Smooth muscle cell (in vitro differentiated cells): Measurements from ENCODE around the gene PXT1. TPM values are rescaled to one million over a fixed set of nuclear protein-coding genes. Genes with fewer than 3 reads are reported as not detected.

Experiments
- DNase-seq: peaks from one replicate; lab custom pipeline; 2025; ENCODE audit not compliant: unreplicated experiment; lab: John Stamatoyannopoulos, UW
- H2AFZ ChIP-seq: fragments of 200-600 bp; sonication (generic); 2 replicates; pipeline ENCODE4 v1.6.0; 2016; ENCODE audit warnings: antibody characterized with exemption, low read depth, mild to moderate bottlenecking
- H3F3A ChIP-seq: fragments of 200-600 bp; sonication (generic); 2 replicates; pipeline ENCODE4 v1.6.0; 2017; ENCODE audit warnings: antibody characterized with exemption, low read depth
- H3K27ac ChIP-seq: fragments of 200-600 bp; sonication (generic); 2 replicates; pipeline ENCODE4 v1.5.1; 2016; ENCODE audit warnings: low read depth, mild to moderate bottlenecking
- H3K27me3 ChIP-seq: fragments of 200-600 bp; sonication (generic); 2 replicates; pipeline ENCODE4 v1.6.1; 2016; ENCODE audit warnings: low read depth, mild to moderate bottlenecking
- H3K36me3 ChIP-seq: fragments of 200-600 bp; sonication (generic); 2 replicates; pipeline ENCODE4 v1.5.1; 2016; ENCODE audit warnings: low read depth
- H3K4me1 ChIP-seq: fragments of 200-600 bp; sonication (generic); 2 replicates; pipeline ENCODE4 v1.5.1; 2016; ENCODE audit warnings: low read depth
- H3K4me2 ChIP-seq: fragments of 200-600 bp; sonication (generic); 2 replicates; pipeline ENCODE4 v1.6.0; 2016; ENCODE audit warnings: mild to moderate bottlenecking
- H3K4me3 ChIP-seq: fragments of 200-600 bp; sonication (generic); 2 replicates; pipeline ENCODE4 v1.5.1; 2016; ENCODE audit warnings: mild to moderate bottlenecking
- H3K79me2 ChIP-seq: fragments of 200-600 bp; sonication (generic); 2 replicates; pipeline ENCODE4 v1.6.0; 2016; ENCODE audit warnings: low read depth, mild to moderate bottlenecking
- H3K9ac ChIP-seq: fragments of 200-600 bp; sonication (generic); 2 replicates; pipeline ENCODE4 v1.6.0; 2016; ENCODE audit warnings: low read depth
- H3K9me3 ChIP-seq: fragments of 200-600 bp; sonication (generic); replicated peaks from 2 replicates; pipeline ENCODE4 v1.5.1; 2016; ENCODE audit warnings: low read depth
- H4K20me1 ChIP-seq: fragments of 200-600 bp; sonication (generic); 2 replicates; pipeline ENCODE4 v1.6.0; 2016; ENCODE audit warnings: low read depth
- WGBS: methylation state at CpG from one replicate; pipeline ENCODE4 v1.1.7; 2016; ENCODE audit warnings: low lambda C conversion rate; 5-methylcytosine and 5-hydroxymethylcytosine counted together
- polyA plus RNA-seq: library from polyadenylated mRNA; unstranded; fragments of >200 nt; fragmentation: Nextera tagmentation; extraction: Ambion mirVana; gene quantifications from 2 replicates; pipeline ENCODE4 v1.2.1, GENCODE V29; 2016
- small RNA-seq: library from RNA; depleted of rRNA; stranded (forward); fragments of <200 nt; gene quantifications from one replicate; pipeline ENCODE3, GENCODE V24; 2014
- total RNA-seq: library from RNA; depleted of rRNA; stranded (reverse); fragments of >200 nt; gene quantifications from 2 replicates; pipeline ENCODE4 v1.2.3, GENCODE V29; 2014
- TF ChIP-seq, protein P1 (sequence below): fragments of 200-600 bp; sonication (generic); IDR thresholded peaks from 2 replicates; pipeline ENCODE4 v1.5.1; 2017; ENCODE audit warnings: borderline replicate concordance, mild to moderate bottlenecking, antibody characterized with exemption; ENCODE audit not compliant: insufficient read depth, poor library complexity, severe bottlenecking

The PXT1 gene
- total and polyA plus RNA-seq, 2 experiments from 2014 or later: not detected

DNA sequence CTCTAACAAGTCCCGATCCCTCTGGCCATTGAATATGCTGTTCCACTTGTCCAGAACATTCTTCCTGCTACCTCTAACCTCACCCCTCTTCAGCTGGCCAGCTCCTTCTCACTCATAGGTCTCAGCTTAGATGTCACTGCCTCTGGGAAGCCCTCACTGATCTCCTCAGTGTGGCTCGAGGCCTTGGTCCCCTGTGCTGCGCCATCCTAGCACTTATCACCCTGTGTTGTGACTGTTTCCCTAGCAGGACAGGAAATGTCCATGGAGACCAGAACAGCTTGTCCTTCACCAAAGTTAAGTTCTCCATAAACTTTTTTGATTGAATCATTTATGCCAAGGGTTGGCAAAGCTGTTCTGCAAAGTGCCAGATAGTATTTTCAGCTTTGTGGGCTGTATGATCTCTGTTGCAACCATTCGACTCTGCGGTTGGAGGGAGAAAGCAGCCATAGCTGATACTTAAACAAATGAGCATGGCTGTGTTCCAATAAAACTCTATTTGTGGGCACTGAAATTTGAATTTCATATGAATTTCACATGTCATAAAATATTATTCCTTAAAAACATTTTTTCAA lies 99.5 kb downstream of the PXT1 start:
- Histone ChIP-seq H3F3A (peaks cover 12% of the 10 kb centered on the region), H4K20me1 (no peaks in the 10 kb centered on the region), H3K36me3 (no peaks in the 10 kb centered on the region), H2AFZ (no peak overlapping the region), H3K27me3 (no peaks in the 10 kb centered on the region), H3K27ac (no peak overlapping the region), H3K4me2 (no peak overlapping the region), H3K9me3 (no peaks in the 10 kb centered on the region), H3K9ac (no peak overlapping the region), H3K79me2 (no peaks in the 10 kb centered on the region), H3K4me3 (no peak overlapping the region), H3K4me1 (peaks cover 5% of the 10 kb centered on the region)
- 62% methylated on average over 5 of the region's 5 CpGs for WGBS
- no peak for DNase-seq
- TF ChIP-seq, protein P1, sequence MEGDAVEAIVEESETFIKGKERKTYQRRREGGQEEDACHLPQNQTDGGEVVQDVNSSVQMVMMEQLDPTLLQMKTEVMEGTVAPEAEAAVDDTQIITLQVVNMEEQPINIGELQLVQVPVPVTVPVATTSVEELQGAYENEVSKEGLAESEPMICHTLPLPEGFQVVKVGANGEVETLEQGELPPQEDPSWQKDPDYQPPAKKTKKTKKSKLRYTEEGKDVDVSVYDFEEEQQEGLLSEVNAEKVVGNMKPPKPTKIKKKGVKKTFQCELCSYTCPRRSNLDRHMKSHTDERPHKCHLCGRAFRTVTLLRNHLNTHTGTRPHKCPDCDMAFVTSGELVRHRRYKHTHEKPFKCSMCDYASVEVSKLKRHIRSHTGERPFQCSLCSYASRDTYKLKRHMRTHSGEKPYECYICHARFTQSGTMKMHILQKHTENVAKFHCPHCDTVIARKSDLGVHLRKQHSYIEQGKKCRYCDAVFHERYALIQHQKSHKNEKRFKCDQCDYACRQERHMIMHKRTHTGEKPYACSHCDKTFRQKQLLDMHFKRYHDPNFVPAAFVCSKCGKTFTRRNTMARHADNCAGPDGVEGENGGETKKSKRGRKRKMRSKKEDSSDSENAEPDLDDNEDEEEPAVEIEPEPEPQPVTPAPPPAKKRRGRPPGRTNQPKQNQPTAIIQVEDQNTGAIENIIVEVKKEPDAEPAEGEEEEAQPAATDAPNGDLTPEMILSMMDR: no peak

DNA sequence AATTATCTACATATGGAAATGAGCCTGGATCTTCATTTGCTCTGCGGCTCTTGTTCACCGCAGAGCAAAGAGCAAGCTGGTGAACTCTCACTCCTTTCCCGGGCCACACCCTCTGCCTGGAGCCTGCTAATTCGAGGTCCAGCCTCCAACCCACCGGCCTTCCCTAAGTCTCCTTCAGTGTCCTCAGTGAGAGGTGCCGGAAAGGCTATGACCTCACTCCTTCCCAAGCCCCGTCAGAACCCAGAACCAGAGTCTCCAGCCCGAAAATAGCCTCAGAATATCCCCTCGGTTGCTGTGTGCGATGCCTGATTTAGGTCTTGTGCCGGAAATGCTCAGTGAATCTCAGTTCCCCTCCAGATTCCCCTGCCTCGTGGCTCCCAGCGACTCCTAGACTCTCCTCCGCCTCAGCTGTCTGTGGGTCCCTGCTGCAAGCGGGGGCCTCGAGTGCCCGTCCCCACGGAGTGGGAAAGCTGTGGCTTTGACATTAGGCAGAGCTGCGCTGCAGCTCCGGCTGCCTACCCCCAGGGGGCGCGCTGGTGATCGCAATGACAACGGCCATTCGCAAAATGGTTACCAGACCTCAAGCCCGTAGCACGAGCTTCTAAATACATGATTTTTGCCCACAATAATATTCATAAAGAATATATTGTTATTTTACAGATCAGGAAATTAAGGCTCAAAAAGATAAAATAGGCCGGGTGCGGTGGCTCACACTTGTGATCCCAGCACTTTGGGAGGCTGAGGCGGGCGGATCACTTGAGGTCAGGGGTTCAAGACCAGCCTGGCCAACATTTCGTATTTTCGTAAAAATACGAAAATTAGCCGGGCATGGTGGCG lies 101.8 kb downstream of the PXT1 start:
- no peaks in the 10 kb centered on the region for H3K9me3 ChIP-seq
- H3K27ac ChIP-seq: peak overlapping the region; percentile 59
- 18% methylated on average over 36 of the region's 36 CpGs for WGBS
- peak overlapping the region; percentile 75 for H3K4me2 ChIP-seq
- H3F3A ChIP-seq: no peaks in the 10 kb centered on the region
- no peaks in the 10 kb centered on the region for H4K20me1 ChIP-seq
- H3K4me1 ChIP-seq: peaks cover 1% of the 10 kb centered on the region
- TF ChIP-seq, protein P1: peak; percentile 98
- H3K4me3 ChIP-seq: peak overlapping the region; percentile 25
- H3K27me3 ChIP-seq: no peaks in the 10 kb centered on the region
- no peaks in the 10 kb centered on the region for H3K79me2 ChIP-seq
- H3K36me3 ChIP-seq: no peaks in the 10 kb centered on the region
- peak; percentile 38 for DNase-seq
- peak overlapping the region; percentile 85 for H2AFZ ChIP-seq
- no peak overlapping the region for H3K9ac ChIP-seq

Small RNAs within 50 kb of the gene (small RNA-seq; reads per million reads assigned to genes)
- not detected for gene RN7SL502P

Other genes with a start within 250 kb of the PXT1 start
- 14.1 and 20.0 TPM in 2 replicates for gene BRPF3, start 246.1 kb downstream of the PXT1 start, total RNA-seq
- gene BRPF3, start 246.1 kb downstream of the PXT1 start, polyA plus RNA-seq: 8.9 and 10.8 TPM in 2 replicates
- gene PNPLA1, start 172.8 kb downstream of the PXT1 start, total RNA-seq: 0.09 TPM in 1 of 2 replicates, not detected in the other
- not detected in 2 replicates for gene PNPLA1, start 172.8 kb downstream of the PXT1 start, polyA plus RNA-seq
- gene BNIP5, start 106.0 kb downstream of the PXT1 start, total RNA-seq: not detected in 2 replicates
- gene BNIP5, start 106.0 kb downstream of the PXT1 start, polyA plus RNA-seq: not detected in 2 replicates
- 0.18 TPM in 1 of 2 replicates, not detected in the other for gene ETV7, start 55.2 kb downstream of the PXT1 start, total RNA-seq
- 0.83 and 1.2 TPM in 2 replicates for gene ETV7, start 55.2 kb downstream of the PXT1 start, polyA plus RNA-seq
- gene KCTD20, start 146 bp upstream of the PXT1 start, total RNA-seq: 54.9 and 61.3 TPM in 2 replicates
- gene KCTD20, start 146 bp upstream of the PXT1 start, polyA plus RNA-seq: 29.6 and 31.3 TPM in 2 replicates
- 34.6 and 38.3 TPM in 2 replicates for gene STK38, start 104.6 kb upstream of the PXT1 start, total RNA-seq
- gene STK38, start 104.6 kb upstream of the PXT1 start, polyA plus RNA-seq: 30.8 and 34.5 TPM in 2 replicates
- gene SRSF3, start 151.5 kb upstream of the PXT1 start, total RNA-seq: 158 and 178 TPM in 2 replicates
- 163 and 179 TPM in 2 replicates for gene SRSF3, start 151.5 kb upstream of the PXT1 start, polyA plus RNA-seq
- gene CDKN1A, start 235.9 kb upstream of the PXT1 start, total RNA-seq: 859 and 967 TPM in 2 replicates
- 1,623 and 1,633 TPM in 2 replicates for gene CDKN1A, start 235.9 kb upstream of the PXT1 start, polyA plus RNA-seq